NCI-H774 (cell line): ENCODE data around the gene GDI1.
A peak's percentile ranks its signal among the peaks of the same experiment; 100 is the strongest.
"Not testable (repeated sequence)": the region's sequence is repeated elsewhere in the genome, so short reads cannot be mapped to it uniquely, and the experiment has no call there.

ENCODE experiments used
- DNase-seq: peaks from one replicate; lab custom pipeline; 2025; lab: John Stamatoyannopoulos, UW

The GDI1 gene

DNA sequence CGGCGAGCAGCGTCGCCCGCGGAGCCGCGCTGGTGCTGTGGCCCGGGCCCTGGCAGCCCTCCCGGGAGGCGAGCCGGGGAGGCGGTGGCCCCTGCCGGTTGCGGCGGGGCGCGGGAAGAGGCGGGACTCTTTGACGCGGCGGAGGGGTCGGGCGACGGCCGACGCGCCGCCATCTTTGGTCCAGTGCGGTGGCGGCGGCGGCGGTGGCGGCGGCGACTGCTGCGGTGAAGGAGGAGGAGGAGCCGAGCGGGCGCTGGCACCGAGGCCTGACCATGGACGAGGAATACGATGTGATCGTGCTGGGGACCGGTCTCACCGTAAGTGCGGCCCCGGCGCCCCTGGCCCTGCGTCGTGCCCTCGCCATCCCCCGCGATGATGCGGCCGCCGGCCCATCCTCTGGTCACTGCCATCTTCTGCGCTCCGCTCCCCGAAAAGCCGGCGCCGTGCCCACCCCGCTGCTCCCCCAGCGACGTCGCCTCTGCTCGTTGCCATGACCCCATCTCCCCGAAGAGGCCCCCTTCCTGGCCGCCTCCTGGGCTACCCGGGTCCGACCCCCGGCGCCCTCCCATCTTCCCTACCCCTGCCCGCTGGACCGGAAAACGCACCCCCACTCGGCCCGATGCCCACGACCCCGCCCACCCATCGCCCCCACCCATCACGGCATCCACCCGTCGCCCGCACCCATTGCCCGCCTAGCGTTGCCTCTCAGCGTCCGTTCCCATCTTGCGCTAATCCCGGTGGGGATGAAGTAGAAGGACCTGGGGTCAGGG, at the start of gene GDI1:
TSS of gene GDI1 (plus strand) at position 172 of the 770 bp plus-strand sequence. CDS start at position 273, 101 bp downstream.
- peak; percentile 45 for DNase-seq

DNA sequence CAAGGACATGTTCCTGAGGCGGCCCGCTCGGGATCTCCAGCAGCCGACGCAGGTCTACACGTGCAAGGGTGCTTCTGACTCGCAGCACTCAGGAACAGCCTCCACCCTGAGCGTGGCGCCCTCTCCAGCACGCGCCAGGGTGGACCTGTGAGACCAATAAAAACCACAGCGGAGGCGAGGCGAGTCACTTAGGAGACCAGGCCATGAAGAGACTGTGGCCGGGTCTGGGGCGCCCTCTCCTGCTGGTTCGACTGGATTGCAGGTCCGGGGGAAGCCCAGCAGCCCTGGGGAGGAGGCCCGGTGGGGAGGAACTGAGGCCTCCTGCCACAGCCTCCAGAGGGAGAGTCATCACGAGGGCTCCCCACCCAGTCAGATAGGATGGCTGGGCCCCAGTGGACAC, 48.9 kb upstream of the GDI1 start:
- not testable (repeated sequence) for DNase-seq

DNA sequence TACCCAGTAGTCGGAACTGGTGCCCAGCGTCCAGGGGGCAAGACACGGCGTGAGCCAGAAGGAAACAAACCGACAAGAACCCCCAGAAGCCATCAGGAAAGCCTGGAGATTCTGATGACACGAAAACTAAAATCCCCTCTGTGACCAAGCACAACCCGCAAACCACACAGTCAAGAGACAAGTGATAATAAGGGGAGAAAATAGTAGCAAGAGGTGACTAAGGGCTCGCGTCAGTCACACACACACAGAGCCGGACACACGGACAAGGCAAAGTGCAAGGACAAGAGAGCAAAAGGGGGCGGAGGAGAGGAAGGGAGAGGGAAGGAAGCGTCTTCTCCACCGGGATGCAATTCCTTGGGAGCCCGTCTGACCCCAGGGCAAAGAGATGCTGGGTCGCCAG, 48.3 kb upstream of the GDI1 start:
- not testable (repeated sequence) for DNase-seq

- not testable (repeated sequence) for DNase-seq
These were observed 46.9 kb upstream of the GDI1 start for GRCh38 chrX:154389812-154390747.

DNA sequence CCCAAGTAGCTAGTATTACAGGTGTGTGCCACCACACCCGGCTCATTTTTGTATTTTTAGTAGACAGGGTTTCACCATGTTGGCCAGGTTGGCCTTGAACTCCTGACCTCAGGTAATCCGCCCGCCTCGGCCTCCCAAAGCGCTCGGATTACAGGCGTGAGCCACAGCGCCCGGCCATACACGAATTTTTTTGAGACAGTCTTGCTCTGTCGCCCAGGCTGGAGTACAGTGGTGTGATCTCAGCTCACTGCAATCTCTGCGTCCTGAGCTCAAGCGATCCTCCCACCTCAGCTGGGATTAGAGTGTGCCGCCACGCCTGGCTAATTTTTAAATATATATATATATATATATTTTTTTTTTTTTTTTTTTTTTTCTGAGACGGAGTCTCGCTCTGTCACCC, 40.6 kb upstream of the GDI1 start:
- DNase-seq: not testable (repeated sequence)

DNA sequence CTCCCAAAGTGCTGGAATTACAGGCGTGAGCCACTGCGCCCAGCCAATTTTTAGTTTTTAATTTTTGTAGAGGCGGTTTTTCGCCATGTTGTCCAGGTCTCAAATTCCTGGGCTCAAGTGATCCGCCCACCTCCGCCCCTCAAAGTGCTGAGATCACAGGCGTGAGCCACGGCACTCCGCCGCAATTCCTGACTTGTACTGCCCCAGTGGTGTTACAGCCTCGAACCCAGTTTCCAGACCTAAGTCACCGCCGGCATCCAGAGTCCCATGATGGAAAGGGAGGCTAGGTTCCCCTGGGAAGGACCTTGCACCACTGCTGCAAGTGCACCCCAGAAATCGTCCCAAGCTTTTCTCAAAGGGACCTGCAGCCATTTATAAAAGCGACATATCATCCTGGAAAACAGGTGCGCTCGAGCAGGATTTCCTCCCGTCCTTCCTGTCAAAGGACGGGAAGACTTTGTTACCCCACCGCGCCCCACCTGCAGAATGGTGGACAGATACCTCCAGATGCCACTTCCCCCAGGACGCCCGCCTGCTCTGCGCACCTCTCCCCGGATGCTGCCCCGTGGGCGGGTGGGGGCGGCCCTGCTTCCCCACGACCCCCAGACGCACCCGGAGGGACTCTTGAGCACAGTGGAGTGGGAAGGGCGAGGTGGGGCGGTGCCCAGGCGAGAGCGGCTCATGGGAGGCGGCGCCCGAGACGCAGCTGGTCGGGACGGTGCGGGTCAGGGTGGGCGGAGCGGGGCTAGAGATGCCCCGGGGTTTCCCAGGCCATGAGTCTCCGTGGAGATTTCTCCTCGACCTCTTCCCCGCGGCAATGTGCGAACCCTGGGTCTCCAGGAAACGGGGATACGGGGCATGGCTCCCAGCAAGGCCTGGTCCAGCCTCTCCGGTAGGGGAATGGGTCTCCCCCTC, 39.7 kb upstream of the GDI1 start:
- peak; percentile 54 for DNase-seq

DNA sequence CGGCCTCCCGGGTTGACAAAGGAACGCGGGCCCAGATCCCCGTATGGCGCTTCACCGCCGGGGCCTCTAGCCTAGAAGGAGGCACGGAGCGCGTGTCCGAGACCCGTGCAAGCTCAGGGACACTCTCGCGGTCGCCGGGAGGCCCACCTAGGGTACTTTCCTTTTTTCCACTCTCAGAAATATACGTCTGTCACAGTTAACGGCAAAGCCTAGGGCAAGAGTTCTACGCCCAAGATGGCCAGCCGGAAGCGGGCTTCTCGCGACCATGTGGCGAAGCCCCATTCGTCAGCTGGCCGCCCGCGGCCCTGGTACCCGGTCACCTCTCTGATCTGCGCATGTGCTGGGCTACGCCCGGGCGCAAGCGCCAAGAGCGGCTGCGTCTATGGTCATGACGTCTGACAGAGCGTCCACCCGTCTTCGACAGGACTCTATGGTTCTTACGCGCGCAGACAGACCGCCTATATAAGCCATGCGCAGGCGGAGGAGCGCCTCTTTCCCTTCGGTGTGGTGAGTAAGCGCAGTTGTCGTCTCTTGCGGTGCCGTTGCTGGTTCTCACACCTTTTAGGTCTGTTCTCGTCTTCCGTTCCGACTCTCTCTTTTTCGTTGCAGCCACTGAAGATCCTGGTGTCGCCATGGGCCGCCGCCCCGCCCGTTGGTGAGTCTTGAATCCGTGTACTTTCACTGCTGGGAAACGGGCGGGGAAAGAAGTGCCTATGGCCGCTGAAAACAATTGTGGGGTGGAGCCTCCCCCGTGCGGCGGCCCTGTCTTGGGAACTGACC, 38.9 kb upstream of the GDI1 start, which contains the start of gene RPL10:
TSS of gene RPL10 (plus strand) at position 490 of the 780 bp plus-strand sequence. CDS start at position 633, 143 bp downstream.
- peak; percentile 97 for DNase-seq

DNA sequence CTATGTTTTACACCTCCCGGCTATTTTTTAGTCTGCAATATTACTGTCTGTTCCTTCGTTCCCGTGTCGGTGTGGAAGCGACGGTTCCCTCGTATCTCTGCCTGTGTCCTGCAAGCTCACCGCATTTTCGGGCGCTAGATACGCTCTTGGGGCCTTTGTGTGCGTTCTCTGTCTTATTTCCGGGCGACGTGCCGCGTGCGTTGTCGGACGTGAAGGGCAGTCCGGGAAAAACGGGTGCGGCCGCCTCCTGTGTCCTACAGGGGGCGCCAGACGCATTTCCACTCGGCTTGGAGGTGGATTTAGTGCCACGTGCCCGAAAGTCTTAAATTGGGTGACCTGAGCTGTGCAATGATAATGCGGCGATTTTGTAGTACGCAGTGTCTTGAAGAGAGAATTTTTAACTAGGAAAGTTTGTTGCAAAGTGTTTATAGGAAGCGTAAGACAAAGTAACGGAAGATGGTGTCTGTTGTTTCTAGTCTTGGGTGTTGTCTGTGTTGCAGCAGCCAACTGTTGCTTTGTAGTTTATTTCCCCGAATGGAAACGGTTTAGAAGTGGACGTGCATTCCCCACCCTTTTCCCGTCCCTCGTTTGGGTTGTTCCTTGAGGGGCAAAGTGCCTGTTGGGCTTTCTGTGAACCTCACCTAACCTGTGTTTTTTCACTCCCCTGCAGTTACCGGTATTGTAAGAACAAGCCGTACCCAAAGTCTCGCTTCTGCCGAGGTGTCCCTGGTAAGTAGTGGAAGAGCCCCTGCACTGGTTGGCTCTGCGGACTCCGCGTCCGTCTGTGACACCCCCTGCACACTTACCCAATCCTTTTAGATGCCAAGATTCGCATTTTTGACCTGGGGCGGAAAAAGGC, 38.1 kb upstream of the GDI1 start:
- peak; percentile 80 for DNase-seq

DNA sequence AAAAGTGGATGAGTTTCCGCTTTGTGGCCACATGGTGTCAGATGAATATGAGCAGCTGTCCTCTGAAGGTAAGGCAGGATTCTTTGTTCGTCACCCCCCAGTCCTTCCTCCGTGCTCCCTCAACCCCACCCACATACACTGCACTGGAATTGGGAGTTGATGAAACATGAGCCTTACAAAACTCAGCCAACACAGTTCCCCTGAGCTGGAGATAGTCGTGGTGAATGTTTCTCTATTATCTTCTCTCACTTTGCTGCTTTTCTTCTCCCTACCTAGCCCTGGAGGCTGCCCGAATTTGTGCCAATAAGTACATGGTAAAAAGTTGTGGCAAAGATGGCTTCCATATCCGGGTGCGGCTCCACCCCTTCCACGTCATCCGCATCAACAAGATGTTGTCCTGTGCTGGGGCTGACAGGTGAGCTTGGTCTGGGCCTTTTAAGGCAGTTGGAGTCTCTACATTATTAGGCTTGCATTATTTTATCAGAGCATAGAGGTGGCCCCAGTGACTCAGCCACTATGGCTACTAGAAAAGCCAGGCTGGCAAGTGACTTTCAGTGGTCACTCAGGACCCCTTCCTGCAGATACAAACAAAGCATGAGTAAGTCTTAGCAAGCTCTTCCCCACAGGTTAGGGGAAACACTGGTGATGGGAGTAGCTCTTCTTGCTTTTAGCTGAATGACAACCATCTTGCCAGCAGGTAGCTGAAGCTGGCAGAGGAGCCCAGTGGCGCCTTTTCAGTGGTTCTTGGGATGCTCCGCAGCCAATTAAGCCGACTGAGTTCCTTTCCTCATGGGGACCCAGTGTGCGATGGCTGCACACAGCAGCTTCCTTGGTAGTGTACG, 37.2 kb upstream of the GDI1 start:
- no peak for DNase-seq

DNA sequence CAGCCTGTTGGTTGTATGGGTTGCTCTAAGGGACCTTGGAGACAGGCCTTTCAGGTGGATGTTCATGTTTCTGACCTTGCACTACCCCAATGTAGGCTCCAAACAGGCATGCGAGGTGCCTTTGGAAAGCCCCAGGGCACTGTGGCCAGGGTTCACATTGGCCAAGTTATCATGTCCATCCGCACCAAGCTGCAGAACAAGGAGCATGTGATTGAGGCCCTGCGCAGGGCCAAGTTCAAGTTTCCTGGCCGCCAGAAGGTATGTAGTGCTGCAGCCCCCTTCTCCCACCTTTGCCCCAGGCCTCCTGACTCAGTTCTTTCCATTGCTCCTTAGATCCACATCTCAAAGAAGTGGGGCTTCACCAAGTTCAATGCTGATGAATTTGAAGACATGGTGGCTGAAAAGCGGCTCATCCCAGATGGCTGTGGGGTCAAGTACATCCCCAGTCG, 36.6 kb upstream of the GDI1 start:
- DNase-seq: not testable (repeated sequence)

GRCh38 chrX:154401045-154401799, 35.7 kb upstream of the GDI1 start:
- DNase-seq: no peak

GRCh38 chrX:154401918-154402621, 34.9 kb upstream of the GDI1 start:
- DNase-seq: no peak

- no peak for DNase-seq
These were observed 34.3 kb upstream of the GDI1 start for GRCh38 chrX:154402622-154403127.

DNA sequence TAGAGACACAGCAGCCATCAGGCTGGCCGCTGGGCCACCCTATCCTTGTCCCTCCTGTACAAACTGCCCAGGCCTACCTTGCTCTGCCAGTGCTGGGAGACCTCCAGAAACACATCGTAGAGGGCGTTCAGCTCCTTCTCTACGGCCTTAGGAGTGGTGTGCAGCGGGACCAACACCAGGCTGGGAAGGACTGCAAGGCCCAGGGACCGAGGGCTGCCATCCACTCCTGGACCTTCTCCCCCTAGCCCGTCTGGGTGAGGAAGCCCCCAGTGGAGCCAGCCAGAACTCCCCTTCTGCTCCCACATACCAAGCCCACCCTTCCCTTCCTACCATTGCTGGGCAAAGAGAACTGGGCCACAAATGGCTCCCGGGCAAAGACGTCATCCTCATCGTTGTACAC, 33.8 kb upstream of the GDI1 start:
- DNase-seq: no peak

DNA sequence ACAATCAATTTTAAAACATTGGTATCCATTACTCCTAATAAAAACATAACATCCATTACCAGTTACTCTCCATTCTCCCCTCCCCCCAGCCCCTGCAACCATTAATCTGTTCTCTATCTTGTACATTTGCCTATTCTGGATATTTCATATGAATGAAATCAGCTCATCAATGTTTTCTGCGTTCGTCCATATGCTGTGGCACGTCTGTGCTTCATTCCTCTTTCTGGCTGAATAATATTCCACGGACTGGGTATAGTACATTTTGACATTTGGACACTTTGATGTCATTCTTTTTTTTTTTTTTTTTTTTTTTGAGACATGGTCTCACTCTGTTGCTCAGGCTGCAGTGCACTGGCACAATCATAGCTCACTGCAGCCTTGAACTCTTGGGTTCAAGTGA, 33.1 kb upstream of the GDI1 start:
- DNase-seq: no peak

GRCh38 chrX:154404625-154405192, 32.2 kb upstream of the GDI1 start:
- no peak for DNase-seq

DNA sequence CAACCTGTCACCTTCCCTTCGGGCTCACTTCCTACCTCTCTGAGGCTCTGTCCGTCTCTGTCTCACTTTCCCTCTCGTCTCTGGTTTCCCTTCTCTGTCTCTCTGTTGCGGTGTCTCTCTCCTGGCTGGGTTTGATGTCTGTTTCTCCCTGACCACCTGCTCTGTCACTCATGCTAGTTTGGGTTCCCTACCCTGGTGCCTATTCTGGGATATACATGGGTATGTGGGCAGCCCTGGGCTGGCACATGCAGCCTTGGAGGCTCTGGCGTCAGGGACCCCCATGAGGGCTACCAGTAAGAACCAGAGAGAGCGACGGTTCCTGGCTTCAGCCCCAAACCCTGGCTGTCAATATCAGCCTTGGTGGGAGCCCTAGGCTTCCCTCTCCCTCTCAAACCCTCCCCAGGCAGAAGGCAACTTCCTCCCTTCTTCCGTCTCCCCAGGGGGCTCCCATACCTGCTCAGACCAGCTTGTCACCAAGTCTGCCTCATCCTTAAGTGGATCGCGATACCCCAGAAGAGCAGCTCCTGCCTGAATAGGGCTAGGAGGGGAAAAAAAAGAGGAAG, 28.2 kb upstream of the GDI1 start:
- no peak for DNase-seq
